RPMI7951 (cell line): ENCODE data around the gene ITPK1. TPM values are rescaled to one million over a fixed set of nuclear protein-coding genes. Genes with fewer than 3 reads are reported as not detected.
"Not testable (repeated sequence)": the region's sequence is repeated elsewhere in the genome, so short reads cannot be mapped to it uniquely, and the experiment has no call there.

Source experiments
- DNase-seq: peaks from one replicate; pipeline ENCODE4 v3.0.0-alpha.2; 2012; ENCODE audit warnings: low read depth
- total RNA-seq: library from RNA; depleted of rRNA; stranded (reverse); fragments of >200 nt; shearing (Covaris generic); gene quantifications from 2 replicates; pipeline ENCODE4 v1.2.3, GENCODE V29; 2014

Gene ITPK1
- total RNA-seq, 1 experiment from 2014 or later, result 7.7 TPM

DNA sequence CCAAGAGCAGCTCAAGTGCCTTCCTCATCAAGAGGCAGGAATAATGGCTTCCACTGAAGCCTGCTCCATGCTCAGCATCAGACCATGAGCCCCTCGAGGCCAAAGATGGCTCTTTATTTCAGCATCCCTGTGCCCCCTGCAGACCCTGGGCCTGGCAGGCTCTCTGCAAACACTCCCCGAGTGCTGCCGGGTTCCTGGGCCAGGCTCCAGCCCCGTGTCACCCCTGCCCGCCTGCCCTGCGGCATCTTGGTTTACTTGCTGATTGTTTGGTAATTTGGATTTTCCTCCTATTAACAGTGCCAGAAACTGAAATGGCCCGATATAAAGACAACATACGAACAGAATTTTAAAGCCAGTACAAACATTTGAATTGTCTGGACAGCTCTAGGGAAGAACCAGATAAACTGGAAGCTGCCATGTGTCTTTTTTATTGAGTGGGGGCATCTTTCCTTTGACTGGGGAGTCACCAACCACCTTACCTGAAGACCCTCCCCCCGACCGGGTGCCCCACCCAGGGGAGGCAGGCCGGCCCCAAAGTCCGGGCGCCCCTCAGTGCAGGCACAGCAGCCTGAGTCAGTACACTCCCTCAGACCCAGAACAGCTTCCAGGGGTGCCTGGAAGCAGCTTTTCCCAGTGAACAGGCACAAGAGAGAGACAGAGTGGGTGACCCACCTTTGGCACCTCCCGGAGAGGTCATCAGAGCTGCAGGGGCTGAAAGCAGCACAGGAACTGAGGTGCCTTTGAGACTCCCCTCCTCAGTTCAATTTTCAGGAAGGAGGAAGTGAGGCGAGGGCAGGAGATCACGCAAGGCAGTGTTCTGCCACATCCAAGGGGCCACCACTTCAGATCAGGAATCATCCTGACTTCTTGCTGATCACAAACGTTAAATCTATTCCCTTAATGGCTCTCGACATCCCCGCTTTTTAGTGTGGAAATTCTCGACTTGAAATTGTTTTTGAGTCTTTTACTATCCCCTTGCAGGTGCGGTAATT, 30.6 kb downstream of the ITPK1 start:
- no peak for DNase-seq

GRCh38 chr14:93084402-93084801, 31.3 kb downstream of the ITPK1 start:
- no peak for DNase-seq

DNA sequence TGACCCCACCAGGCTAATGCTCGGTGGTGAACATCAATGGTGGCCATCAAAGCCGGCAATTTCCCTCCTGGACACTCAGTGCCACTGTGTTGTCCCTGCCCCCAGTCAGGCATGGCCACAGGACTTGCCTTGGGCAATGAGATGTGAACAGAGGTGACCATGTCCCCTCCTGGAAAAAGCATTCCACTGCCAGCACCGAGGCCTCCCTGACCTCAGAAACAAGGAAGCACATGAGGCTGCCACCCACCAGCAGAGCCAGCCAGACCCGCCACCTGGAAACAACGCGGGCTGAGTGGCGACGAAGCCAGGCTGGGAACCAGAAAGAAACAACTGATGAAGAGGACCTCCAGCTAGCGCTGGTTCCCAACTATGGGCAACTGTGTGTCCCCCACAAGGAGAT, 31.8 kb downstream of the ITPK1 start:
- no peak for DNase-seq

DNA sequence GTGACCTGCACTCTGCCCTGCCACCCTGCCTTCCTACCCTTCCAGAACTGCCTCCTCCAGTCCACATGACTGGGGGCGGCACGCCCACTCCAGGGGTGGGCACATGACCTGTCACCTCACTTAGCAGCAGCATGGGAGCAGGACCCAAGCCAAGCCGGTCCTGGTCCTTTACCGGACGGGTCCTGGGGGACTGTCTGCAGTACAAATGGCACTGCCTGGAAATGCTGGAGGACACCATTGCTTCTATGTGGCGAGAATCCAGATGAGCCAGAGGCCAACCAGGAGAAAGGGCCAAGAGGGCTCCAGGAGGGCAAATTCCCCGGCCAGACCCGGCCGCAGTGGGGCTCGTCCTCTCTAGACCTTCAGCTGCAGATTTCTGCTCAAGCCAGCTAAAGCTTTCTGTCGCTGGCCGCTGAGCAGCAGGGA, 33.1 kb downstream of the ITPK1 start:
- DNase-seq, result no peak

DNA sequence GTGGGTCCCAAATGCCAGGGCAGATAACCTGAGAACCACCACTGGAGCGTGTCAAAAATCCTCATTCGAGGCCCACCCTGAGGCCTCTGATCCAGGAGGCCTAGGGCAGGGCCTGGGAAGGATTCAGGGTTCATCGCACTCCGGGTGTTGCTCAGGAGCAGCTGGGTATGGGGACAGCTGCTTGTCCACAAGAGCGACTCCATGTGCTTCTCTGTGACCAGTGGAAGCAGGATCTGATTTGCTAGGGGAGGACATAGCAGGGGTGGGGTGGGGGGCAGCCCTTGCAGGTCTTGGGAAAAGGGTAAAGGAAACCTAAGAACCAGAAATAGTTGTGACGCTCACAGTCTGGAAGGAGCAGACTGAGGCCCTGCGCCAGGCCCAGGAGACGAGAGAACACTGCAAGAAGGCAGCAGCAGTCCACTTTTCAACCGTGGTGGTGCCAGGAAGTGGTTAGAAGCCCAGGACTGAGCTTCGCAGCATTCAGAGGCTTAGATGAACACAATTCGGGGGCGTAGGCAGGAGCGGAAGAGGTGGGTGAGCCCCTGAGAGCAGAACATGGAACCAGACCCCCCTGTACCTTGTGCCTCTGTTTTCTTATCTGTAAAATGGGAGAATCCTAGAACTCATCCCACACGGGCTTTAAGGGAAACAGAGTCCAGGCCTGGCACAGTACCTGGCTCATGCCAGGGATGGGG, 33.7 kb downstream of the ITPK1 start:
- DNase-seq, result no peak

GRCh38 chr14:93079865-93080403, 35.8 kb downstream of the ITPK1 start:
- no peak for DNase-seq

DNA sequence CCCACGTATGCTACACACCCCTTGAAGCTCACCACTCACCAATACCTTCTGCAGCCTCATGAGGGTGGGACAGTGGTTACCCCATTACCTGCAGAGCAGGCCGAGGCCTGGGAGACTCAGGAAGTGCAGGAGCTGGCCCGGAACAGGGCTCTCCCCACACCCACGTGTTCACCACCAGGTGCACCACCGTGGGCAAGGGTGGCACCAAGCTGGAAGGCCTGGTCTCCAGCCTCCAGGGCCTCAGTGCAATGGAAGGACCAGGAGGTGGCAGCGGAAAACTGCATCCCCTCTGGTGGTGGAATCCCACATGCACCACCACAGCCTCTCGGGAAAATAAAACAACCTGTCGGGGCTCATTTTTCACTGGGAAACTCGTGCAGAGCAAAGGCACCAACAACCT, 36.4 kb downstream of the ITPK1 start:
- DNase-seq, result no peak

DNA sequence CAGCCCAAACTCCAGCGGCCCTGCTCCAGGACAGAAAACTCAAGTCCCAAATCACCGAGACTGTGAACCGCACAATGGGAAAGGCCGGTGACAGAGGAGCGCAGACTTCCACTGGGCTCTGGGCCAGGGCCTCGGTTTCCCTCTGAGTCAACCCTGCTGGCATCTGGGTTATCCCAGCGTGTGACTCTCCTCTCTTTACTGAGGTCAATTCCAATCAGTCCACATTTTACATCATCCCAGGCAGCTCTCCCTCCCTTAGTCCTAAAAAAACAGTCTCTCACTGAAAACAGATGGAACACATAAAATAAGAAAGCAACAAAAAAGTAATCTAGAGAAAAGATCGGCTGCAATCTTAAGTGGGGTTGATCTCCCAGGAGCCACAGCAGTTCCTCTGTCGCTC, 36.9 kb downstream of the ITPK1 start:
- no peak for DNase-seq

GRCh38 chr14:93076755-93077154, 39.0 kb downstream of the ITPK1 start:
- no peak for DNase-seq

GRCh38 chr14:93075891-93076290, 39.8 kb downstream of the ITPK1 start:
- no peak for DNase-seq

DNA sequence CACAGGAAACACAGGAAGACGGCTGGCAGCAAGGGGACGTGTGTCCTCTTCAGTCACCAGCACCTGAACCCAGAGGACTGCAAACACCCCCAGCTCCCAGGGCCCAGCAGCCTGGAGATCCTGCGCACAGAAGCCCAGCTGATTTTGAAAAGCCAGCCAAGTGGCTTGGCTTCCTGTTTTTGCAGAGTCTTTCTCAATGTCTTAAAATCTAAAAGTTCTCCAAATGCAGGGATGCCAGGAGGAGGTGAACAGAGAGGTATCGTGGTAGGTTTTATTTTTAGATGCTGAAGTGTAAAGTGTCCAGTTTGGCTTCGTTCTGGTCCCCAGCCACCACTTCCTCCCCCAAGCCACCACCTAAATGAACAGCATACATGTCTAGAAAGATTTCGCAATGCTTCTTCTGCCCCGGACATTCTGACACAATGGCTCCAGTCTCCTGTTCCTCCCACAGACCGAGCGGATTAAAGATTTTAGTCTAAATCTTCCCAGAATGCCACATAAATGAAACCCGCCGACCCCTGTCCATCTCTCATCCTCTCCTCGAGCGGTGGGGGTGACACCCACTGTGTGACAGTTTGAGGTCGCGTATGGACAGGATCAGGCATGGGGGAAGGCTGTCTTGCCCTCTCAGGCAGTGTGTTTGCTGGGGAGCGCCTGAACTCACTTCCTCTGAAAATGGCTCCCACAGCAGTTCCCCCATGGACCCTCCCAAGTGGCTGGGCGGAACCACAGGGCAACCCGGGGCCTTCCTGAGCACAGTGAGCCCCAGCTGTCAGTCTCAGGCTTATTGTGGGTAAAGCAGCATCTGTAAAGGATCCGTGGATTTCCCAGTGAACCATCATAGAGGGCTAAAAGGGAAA, 41.6 kb downstream of the ITPK1 start:
- peak; percentile 46 for DNase-seq

- DNase-seq, result no peak
Measured at GRCh38 chr14:93073358-93073707, 42.4 kb downstream of the ITPK1 start.

GRCh38 chr14:93072659-93073357, 42.9 kb downstream of the ITPK1 start:
- DNase-seq, result no peak

- DNase-seq, result no peak
Measured at GRCh38 chr14:93068711-93069110, 47.0 kb downstream of the ITPK1 start.

GRCh38 chr14:93067088-93067487, 48.6 kb downstream of the ITPK1 start:
- no peak for DNase-seq

DNA sequence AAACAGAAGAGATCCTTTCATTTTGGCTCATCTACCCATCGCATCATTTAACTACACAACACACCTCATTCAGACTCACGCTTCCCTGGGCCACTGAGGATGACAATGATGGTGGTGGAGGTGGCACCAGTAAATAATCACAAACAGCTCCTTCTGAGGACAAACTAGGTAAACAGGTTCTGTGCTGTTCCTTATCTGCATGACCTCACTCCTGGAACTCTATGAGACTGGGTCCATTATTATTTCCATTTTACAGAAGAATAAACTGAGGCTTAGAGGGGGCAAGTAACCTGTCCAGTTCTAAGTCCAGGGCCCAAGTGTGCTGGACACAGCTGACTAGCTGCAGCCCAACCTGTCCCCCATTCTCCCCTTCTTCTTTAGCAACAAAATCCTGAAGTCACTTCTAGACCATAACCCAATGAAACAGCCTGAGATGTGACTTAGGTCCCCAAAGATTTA, 50.4 kb downstream of the ITPK1 start:
- no peak for DNase-seq

DNA sequence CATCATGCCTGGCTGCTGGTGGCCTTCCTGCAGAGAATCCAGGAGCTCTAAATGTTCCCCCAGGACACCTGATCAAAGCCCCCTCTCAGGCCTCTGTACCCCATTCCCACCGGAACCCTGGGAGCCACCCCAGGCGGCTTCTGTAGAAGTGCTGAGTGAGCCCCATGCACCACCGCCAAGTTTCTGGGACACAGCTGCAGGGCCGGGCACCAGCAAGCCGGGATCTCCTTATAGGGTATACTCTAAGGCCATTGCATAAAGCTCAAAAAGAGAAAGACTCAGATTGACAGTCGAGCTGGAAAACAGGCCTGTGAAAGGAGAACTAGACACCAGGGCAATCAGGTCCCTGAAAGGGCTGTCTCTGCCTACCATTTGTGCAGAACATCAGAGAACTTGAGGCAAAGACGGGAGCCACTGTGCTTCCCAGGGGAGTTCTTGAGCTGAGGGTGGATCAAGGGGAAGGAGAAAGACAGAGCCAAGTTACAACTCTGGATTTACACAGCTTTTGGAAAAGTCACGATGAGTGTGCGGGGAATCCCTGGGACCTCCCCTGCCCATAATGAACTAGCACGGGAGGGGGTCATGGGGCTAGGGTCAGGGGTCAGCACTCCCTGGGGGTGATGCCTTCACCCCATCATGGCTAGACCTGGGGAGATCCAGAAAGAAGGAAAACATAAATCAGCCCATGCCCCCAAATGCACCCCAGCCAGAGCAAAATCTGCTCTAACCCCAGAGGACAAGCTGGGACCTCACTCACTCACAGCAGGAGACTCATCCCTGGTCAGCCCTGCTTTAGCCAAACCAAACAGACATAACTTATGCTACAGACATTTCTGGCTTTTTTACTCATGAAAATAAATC, 51.1 kb downstream of the ITPK1 start:
- DNase-seq, result no peak

- no peak for DNase-seq
Measured at GRCh38 chr14:93063393-93063792, 52.3 kb downstream of the ITPK1 start.

DNA sequence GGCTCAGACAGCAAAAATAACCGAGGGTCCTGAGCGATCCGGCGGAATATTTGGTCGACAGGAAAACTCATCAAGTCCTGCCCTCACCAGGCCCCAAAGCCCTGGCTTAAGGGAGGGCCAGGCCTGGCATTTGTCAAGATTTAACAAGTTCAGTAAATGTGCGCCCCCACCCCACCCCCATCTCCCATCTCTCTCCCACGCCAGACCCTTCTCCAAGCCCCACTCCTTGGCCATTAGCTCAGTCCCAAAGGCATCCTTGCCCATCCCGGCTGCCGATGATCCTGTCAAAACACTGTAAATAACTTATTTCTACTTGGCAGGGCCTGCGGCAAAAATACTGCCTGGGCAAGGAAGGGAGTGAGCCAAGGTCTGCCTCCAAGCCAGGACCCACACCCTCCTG, 52.8 kb downstream of the ITPK1 start:
- no peak for DNase-seq

GRCh38 chr14:93062013-93062412, 53.7 kb downstream of the ITPK1 start:
- not testable (repeated sequence) for DNase-seq
